ENCODE measurements around the gene CXXC1.
"Not testable (repeated sequence)": the region's sequence is repeated elsewhere in the genome, so short reads cannot be mapped to it uniquely, and the experiment has no call there.

CXXC1 gene

GRCh38 chr18:50297621-50298442, 10.3 kb upstream of the CXXC1 start:
- H3K4me3 ChIP-seq (replicated peaks in 1 of 2; ENCODE audit: low read depth in 2 of 2, low read length in 2 of 2): peak overlapping the region; percentile 47 to 56
- TF ChIP-seq CTCF (IDR thresholded peaks at IDR 0.05; ENCODE audit: low read depth, low read length): no peak
- DNase-seq (ENCODE audit: low read depth in 2 of 2): peak; percentile 83 to 84

- H3K4me3 ChIP-seq (replicated peaks in 1 of 2; ENCODE audit: low read depth in 2 of 2, low read length in 2 of 2): no peak overlapping the region
- DNase-seq (ENCODE audit: low read depth in 2 of 2): no peak
- no peak for TF ChIP-seq CTCF (IDR thresholded peaks at IDR 0.05; ENCODE audit: low read depth, low read length)
These were observed 5.5 kb upstream of the CXXC1 start for GRCh38 chr18:50293039-50293438.

GRCh38 chr18:50289108-50289443, 1.6 kb upstream of the CXXC1 start:
- TF ChIP-seq CTCF (IDR thresholded peaks at IDR 0.05; ENCODE audit: low read depth, low read length): no peak
- H3K4me3 ChIP-seq (replicated peaks in 1 of 2; ENCODE audit: low read depth in 2 of 2, low read length in 2 of 2): no peak overlapping the region
- DNase-seq (ENCODE audit: low read depth in 2 of 2): no peak

GRCh38 chr18:50288348-50289107, 1.0 kb upstream of the CXXC1 start:
- not testable (repeated sequence) for DNase-seq (ENCODE audit: low read depth in 2 of 2)
- peak overlapping the region; percentile 72 to 86 for H3K4me3 ChIP-seq (replicated peaks in 1 of 2; ENCODE audit: low read depth in 2 of 2, low read length in 2 of 2)

GRCh38 chr18:50287028-50287440, 458 bp downstream of the CXXC1 start:
- no peak for TF ChIP-seq CTCF (IDR thresholded peaks at IDR 0.05; ENCODE audit: low read depth, low read length)
- no peak for DNase-seq (ENCODE audit: low read depth in 2 of 2)
- H3K4me3 ChIP-seq (replicated peaks in 1 of 2; ENCODE audit: low read depth in 2 of 2, low read length in 2 of 2): peak overlapping the region; percentile 72 to 86

- DNase-seq (ENCODE audit: low read depth in 2 of 2): peak; percentile 23 to 42
- peak overlapping the region; percentile 72 to 86 for H3K4me3 ChIP-seq (replicated peaks in 1 of 2; ENCODE audit: low read depth in 2 of 2, low read length in 2 of 2)
- no peak for TF ChIP-seq CTCF (IDR thresholded peaks at IDR 0.05; ENCODE audit: low read depth, low read length)
These were observed 983 bp downstream of the CXXC1 start for GRCh38 chr18:50286391-50287027.
